Measurements from ENCODE around the gene WLS. TPM values are rescaled to one million over a fixed set of nuclear protein-coding genes. Genes with fewer than 3 reads are reported as not detected.

Gene WLS
- total RNA-seq, 1 donor from 2014 or later = 187 TPM

DNA sequence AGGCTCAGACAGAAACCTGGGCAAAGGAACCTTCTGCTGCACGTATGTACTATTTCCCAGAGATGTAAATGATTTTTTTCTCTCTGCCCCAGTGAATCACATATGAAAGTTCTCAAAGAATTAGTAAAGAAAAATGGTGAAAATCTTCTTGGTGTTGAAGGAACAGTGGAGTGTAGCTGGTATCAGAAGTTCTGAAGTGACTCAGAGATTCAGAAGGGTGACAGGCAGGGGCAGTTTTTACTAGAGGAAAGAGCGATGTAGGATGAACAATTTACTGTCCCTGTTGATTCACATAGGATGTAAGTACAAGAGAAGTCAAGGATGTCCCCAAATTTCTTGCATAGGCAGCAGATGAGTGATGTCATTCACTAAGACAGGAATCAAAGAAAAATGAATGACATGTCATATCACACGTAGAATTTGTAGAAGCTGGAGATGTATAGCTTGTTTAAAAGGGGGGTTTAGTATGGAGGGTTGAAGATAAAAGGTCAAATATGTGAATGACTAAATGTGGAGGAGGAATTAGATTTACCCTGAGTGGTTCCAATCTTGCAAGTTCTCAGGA lies 26.4 kb downstream of the WLS start:
- Mint-ChIP-seq H3K4me1 (ENCODE audit: low read depth, unreplicated experiment) (peaks cover 56% of the 10 kb centered on the region), H3K36me3 (ENCODE audit: low read depth, unreplicated experiment) (peaks cover 4% of the 10 kb centered on the region), H3K27ac (ENCODE audit: unreplicated experiment) (peak overlapping the region; percentile 66), H3K9me3 (ENCODE audit: unreplicated experiment) (no peaks in the 10 kb centered on the region), H3K27me3 (ENCODE audit: low read depth, unreplicated experiment) (no peaks in the 10 kb centered on the region), H3K4me3 (ENCODE audit: unreplicated experiment) (no peak overlapping the region)
- Histone ChIP-seq H3K4me3 (ENCODE audit: insufficient read depth, low read depth, low read length) (no peak overlapping the region), H3K9me3 (ENCODE audit: insufficient read depth, low read depth, low read length) (no peaks in the 10 kb centered on the region), H3K27me3 (ENCODE audit: insufficient read depth, low read length) (no peaks in the 10 kb centered on the region), H4K20me1 (ENCODE audit: insufficient read depth, low read length) (peaks cover 13% of the 10 kb centered on the region), H3K79me2 (ENCODE audit: insufficient read depth, low read length) (peaks cover 96% of the 10 kb centered on the region), H3K4me1 (ENCODE audit: insufficient read depth, low read length) (peaks cover 52% of the 10 kb centered on the region), H3K4me2 (ENCODE audit: low read length) (no peak overlapping the region), H3K36me3 (ENCODE audit: insufficient read depth, low read length) (no peaks in the 10 kb centered on the region), H3K27ac (ENCODE audit: low read depth, low read length) (no peak overlapping the region), H2AFZ (ENCODE audit: low read depth, low read length) (no peak overlapping the region), H3K9ac (ENCODE audit: low read length) (no peak overlapping the region)
- no peak for TF ChIP-seq EZH2 (IDR thresholded peaks at IDR 0.05; ENCODE audit: insufficient read depth, low read length)
- TF ChIP-seq, protein P1, sequence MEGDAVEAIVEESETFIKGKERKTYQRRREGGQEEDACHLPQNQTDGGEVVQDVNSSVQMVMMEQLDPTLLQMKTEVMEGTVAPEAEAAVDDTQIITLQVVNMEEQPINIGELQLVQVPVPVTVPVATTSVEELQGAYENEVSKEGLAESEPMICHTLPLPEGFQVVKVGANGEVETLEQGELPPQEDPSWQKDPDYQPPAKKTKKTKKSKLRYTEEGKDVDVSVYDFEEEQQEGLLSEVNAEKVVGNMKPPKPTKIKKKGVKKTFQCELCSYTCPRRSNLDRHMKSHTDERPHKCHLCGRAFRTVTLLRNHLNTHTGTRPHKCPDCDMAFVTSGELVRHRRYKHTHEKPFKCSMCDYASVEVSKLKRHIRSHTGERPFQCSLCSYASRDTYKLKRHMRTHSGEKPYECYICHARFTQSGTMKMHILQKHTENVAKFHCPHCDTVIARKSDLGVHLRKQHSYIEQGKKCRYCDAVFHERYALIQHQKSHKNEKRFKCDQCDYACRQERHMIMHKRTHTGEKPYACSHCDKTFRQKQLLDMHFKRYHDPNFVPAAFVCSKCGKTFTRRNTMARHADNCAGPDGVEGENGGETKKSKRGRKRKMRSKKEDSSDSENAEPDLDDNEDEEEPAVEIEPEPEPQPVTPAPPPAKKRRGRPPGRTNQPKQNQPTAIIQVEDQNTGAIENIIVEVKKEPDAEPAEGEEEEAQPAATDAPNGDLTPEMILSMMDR (IDR thresholded peaks at IDR 0.05; ENCODE audit: insufficient read depth, low read depth, low read length) = no peak
- DNase-seq (ENCODE audit: low read depth) = no peak
- no peak for FAIRE-seq

DNA sequence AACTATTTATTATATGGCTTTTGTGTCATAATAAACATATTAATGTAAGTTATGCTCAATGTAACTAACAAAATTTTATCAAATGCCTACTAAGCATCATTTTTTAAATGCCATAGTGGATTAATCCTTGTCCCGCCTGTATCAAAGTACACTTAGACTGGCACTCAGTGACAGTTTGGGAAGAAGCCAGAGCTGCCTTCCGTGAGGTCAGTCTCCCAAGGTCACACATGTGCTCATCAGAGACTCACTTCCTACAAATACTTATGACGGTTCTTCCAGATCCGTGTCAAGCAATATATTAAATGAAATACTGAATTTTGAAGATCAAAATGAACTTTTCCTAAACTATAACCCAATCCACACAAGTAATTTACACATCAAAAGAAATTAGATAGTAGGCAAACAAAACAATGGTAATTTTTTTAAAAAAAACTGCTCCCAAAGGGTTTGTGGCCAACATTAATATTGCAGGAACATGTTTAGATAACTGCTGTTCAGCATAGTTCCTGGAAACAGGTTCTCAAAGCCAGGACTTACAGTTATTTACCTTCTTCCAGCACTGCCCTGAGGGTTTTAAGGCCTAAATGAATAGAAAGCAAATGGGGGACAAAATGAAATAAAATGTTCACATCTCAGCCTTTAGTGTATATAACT lies 27.2 kb downstream of the WLS start:
- H3K27me3 Mint-ChIP-seq (ENCODE audit: low read depth, unreplicated experiment) = no peaks in the 10 kb centered on the region
- no peak overlapping the region for H3K27ac ChIP-seq (ENCODE audit: low read depth, low read length)
- no peak overlapping the region for H2AFZ ChIP-seq (ENCODE audit: low read depth, low read length)
- no peak overlapping the region for H3K4me3 ChIP-seq (ENCODE audit: insufficient read depth, low read depth, low read length)
- no peaks in the 10 kb centered on the region for H3K9me3 ChIP-seq (ENCODE audit: insufficient read depth, low read depth, low read length)
- H3K79me2 ChIP-seq (ENCODE audit: insufficient read depth, low read length) = peaks cover 95% of the 10 kb centered on the region
- peaks cover 52% of the 10 kb centered on the region for H3K4me1 Mint-ChIP-seq (ENCODE audit: low read depth, unreplicated experiment)
- peaks cover 4% of the 10 kb centered on the region for H3K36me3 Mint-ChIP-seq (ENCODE audit: low read depth, unreplicated experiment)
- TF ChIP-seq EZH2 (IDR thresholded peaks at IDR 0.05; ENCODE audit: insufficient read depth, low read length) = no peak
- TF ChIP-seq, protein P1 (IDR thresholded peaks at IDR 0.05; ENCODE audit: insufficient read depth, low read depth, low read length) = no peak
- H4K20me1 ChIP-seq (ENCODE audit: insufficient read depth, low read length) = peaks cover 5% of the 10 kb centered on the region
- no peak overlapping the region for H3K9ac ChIP-seq (ENCODE audit: low read length)
- no peaks in the 10 kb centered on the region for H3K36me3 ChIP-seq (ENCODE audit: insufficient read depth, low read length)
- H3K4me2 ChIP-seq (ENCODE audit: low read length) = no peak overlapping the region
- FAIRE-seq (no peak), DNase-seq (ENCODE audit: low read depth) (no peak)
- H3K27ac Mint-ChIP-seq (ENCODE audit: unreplicated experiment) = peak overlapping the region; percentile 66
- H3K4me1 ChIP-seq (ENCODE audit: insufficient read depth, low read length) = peaks cover 44% of the 10 kb centered on the region
- no peaks in the 10 kb centered on the region for H3K27me3 ChIP-seq (ENCODE audit: insufficient read depth, low read length)
- no peak overlapping the region for H3K4me3 Mint-ChIP-seq (ENCODE audit: unreplicated experiment)
- H3K9me3 Mint-ChIP-seq (ENCODE audit: unreplicated experiment) = no peaks in the 10 kb centered on the region

DNA sequence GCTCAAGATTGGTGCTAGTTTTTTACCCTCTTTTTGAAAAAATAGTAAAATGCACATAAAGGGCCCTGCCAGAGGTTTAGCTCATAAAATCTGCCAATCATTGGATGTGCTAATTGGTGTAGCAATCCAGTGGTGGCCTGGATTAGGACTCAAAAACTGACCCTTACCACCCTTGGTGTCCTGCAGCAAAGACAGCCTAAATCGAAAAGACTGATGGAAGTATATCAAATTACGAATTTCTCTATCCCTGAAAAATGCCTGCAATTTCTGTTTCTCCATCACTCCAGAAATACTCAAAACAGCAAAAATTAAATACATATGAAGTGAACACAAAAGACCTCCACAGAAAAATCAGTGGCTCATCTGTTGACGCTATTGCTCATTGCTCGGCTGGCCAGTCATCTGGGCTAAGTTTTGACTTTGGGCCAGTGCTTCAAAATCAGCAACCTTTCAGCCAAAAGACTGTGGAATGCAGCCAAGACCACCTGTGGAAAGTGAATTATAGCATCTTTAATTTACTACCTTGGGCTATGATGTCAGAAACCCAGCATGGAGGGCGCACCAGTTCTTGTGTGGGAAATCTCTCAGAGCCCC lies 30.0 kb downstream of the WLS start:
- H3K36me3 Mint-ChIP-seq (ENCODE audit: low read depth, unreplicated experiment) = no peaks in the 10 kb centered on the region
- Histone ChIP-seq H4K20me1 (ENCODE audit: insufficient read depth, low read length) (peaks cover 3% of the 10 kb centered on the region), H3K27ac (ENCODE audit: low read depth, low read length) (peak overlapping the region; percentile 52), H3K4me1 (ENCODE audit: insufficient read depth, low read length) (peaks cover 61% of the 10 kb centered on the region), H3K27me3 (ENCODE audit: insufficient read depth, low read length) (no peaks in the 10 kb centered on the region), H3K9me3 (ENCODE audit: insufficient read depth, low read depth, low read length) (no peaks in the 10 kb centered on the region), H3K79me2 (ENCODE audit: insufficient read depth, low read length) (peaks cover 92% of the 10 kb centered on the region), H3K36me3 (ENCODE audit: insufficient read depth, low read length) (no peaks in the 10 kb centered on the region), H2AFZ (ENCODE audit: low read depth, low read length) (no peak overlapping the region), H3K9ac (ENCODE audit: low read length) (no peak overlapping the region), H3K4me2 (ENCODE audit: low read length) (peak overlapping the region; percentile 59), H3K4me3 (ENCODE audit: insufficient read depth, low read depth, low read length) (no peak overlapping the region)
- H3K27me3 Mint-ChIP-seq (ENCODE audit: low read depth, unreplicated experiment) = no peaks in the 10 kb centered on the region
- H3K4me1 Mint-ChIP-seq (ENCODE audit: low read depth, unreplicated experiment) = peaks cover 66% of the 10 kb centered on the region
- peak; percentile 65 for DNase-seq (ENCODE audit: low read depth)
- TF ChIP-seq, protein P1 (IDR thresholded peaks at IDR 0.05; ENCODE audit: insufficient read depth, low read depth, low read length) = no peak
- no peak for TF ChIP-seq EZH2 (IDR thresholded peaks at IDR 0.05; ENCODE audit: insufficient read depth, low read length)
- H3K9me3 Mint-ChIP-seq (ENCODE audit: unreplicated experiment) = no peaks in the 10 kb centered on the region
- no peak overlapping the region for H3K27ac Mint-ChIP-seq (ENCODE audit: unreplicated experiment)
- H3K4me3 Mint-ChIP-seq (ENCODE audit: unreplicated experiment) = no peak overlapping the region
- no peak for FAIRE-seq
